NCI-H2029 treated with DMSO at 0.1 percent for 48 hours (cell line): ENCODE results near the gene PRKCA.
A peak's percentile ranks its signal among the peaks of the same experiment; 100 is the strongest.

Source experiments
- DNase-seq: peaks from one replicate; lab custom pipeline; 2025; lab: John Stamatoyannopoulos, UW

The PRKCA gene

DNA sequence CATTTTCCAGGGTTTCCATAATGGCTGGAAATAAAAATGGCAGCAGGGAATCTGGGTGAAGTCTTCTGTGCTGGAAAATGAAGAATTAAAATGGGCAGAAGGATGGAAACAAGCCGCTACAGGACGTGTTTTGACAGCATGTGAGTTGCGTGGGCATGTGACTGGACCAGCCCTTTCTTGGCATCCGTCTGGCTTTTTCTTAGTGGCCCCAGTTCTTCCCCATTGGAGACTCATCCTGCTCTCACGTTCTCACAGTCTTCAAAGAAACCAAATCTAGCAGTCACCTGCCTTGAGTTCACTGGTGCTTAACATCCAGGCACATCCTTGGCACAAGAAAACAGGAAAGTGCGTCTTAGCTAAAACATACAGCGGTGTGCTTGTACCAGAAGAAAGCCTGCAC is 352.4 kb downstream of the PRKCA start:
- DNase-seq, result no peak

GRCh38 chr17:66655461-66655860 is 353.0 kb downstream of the PRKCA start:
- DNase-seq, result no peak

DNA sequence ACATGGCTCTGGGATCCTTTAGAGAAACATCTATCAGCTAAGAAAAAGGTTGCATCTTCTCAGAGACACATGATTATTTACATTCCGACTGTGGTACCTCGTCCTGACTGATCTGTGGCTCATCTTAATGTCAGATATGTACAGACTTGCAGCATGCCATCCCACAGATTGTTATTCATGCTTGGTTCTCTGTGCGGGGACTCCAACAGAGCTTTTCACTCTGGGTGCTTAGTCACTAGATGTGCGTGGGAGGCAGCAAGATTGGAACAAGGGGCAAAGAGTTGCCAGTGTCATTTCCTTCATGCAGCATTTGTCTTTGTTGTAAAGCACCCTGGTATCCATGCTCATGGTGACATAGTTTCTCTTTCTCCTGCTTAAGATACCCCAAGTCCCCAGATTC is 353.4 kb downstream of the PRKCA start:
- no peak for DNase-seq

- no peak for DNase-seq
Measured at GRCh38 chr17:66661411-66662256, 359.2 kb downstream of the PRKCA start.

GRCh38 chr17:66662496-66662895 is 360.1 kb downstream of the PRKCA start:
- no peak for DNase-seq

DNA sequence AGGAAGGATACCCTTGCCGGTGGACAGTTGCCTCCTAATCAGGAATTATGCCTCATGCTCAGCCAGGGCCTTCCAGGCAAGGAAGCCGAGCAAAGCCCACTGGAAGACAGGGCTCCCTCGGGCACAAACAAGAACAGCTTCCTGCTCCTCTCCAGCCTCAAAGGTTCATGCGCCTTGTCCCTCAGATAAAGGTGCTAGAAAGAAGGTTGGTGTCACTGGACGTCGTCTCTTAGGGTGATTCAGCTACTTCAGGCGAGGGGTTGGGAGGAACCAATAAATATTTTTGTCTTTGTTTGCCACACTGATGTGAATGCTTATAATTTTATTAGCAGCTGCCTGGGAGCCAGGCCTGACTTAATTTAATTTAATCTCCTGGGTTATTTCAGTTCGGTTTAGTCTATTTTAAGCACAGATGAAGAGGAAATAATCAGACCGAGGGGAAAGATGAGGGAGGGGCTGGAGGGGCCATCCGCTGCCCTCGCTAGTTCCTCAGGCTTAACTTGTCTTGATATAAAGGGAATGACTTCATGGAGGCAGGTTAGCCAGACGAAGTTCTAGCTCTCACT is 360.7 kb downstream of the PRKCA start:
- DNase-seq, result no peak

DNA sequence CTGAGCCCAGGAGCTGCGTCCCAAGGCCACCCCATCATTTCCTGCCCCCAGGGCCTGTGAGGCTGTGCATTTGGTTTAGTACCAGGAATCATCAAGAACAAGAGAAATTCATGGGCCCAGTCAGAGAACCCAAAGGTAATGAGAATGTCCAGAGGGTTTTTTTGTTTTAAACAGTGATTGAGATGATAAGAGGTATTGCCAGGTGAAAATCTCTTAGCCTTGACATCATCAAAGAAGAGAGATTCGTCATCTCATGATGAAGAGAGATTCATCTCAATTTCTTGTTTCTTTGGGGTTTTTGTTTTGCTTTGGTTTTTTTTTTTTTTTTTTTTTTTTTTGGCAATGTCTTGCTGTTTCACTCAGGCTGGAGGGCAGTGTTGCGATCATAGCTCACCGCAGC is 361.9 kb downstream of the PRKCA start:
- no peak for DNase-seq

- DNase-seq, result no peak
Measured at GRCh38 chr17:66665194-66665593, 362.8 kb downstream of the PRKCA start.

DNA sequence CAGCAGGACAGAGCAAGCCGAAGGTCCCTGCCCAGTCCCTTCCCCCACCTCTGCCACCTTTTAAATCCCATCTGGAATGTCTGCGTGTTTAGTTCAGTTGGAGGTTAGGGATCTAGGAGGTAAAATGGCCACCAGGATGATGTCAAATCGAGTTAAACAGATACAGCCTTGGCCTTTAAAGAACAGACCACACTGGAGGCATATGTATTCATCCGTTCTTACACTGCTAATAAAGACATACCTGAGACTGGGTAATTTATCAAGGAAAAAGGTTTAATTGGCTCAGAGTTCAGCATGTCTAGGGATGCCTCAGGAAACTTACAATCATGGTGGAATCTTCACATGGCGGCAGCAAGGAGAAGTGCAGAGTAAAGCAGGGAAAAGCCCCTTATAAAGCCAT is 364.7 kb downstream of the PRKCA start:
- no peak for DNase-seq

GRCh38 chr17:66667491-66668030 is 365.1 kb downstream of the PRKCA start:
- no peak for DNase-seq

- DNase-seq, result no peak
Measured at GRCh38 chr17:66670206-66670605, 367.8 kb downstream of the PRKCA start.

DNA sequence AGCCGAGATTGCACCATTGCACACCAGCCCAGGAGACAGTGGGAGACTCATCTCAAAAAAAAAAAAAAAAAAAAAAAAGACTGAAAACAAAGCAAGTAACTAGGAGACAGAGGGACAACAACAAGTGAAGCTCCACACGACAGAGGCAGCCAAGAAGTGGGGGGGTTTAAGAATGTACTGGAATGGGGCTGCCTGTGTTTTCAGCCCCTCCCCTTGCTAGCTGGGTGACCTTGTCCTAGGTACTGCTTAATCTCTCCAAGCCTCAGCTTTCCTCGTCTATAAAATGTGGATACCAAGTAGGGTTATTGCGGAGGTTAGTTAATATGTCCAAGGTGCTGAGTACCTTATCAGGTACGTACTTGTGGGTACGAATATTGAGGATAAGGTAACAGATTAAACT is 368.7 kb downstream of the PRKCA start:
- DNase-seq, result no peak

GRCh38 chr17:66673668-66674276 is 371.4 kb downstream of the PRKCA start:
- DNase-seq, result peak; percentile 7

GRCh38 chr17:66675273-66675990 is 373.0 kb downstream of the PRKCA start:
- DNase-seq, result no peak

DNA sequence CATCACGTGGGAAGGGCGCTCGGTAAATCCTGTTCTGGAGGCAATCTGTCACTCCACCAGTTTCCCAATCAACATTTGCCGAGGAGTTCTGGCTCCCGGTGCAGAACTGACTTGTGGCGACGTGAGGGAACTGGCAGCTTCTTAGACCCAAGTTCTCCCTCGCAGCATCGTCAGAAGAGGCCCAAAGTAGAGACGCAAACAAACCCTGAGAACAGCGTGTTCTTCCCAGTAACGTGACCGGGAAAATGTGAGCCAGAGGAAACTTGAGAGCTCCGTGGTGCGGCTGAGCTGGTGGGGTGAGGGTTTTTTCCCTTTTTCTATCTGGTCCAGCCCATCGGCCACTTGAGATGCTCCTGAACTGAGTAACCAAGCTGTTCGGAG is 373.6 kb downstream of the PRKCA start:
- no peak for DNase-seq

DNA sequence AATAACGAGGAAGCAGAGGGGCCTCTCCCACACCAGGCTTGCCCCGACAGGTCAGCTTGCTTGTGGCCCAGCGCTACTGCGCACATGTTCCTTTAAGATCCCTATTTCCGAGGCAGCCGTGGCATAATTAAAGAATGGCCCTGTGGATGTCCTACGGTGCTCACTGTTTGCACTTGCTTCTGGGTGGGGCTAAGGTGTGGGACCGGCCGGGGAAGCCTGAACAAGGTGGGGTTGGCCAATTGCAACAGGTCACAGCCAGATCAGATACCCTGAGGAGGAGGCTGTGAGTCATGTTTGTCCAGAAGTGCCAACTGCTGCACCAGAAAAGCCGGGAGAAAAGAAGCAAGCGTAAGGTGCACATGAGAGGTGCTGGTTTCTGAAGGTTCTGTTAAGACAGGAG is 374.0 kb downstream of the PRKCA start:
- no peak for DNase-seq

GRCh38 chr17:66677201-66677981 is 375.0 kb downstream of the PRKCA start:
- no peak for DNase-seq

GRCh38 chr17:66678061-66678460 is 375.6 kb downstream of the PRKCA start:
- no peak for DNase-seq

DNA sequence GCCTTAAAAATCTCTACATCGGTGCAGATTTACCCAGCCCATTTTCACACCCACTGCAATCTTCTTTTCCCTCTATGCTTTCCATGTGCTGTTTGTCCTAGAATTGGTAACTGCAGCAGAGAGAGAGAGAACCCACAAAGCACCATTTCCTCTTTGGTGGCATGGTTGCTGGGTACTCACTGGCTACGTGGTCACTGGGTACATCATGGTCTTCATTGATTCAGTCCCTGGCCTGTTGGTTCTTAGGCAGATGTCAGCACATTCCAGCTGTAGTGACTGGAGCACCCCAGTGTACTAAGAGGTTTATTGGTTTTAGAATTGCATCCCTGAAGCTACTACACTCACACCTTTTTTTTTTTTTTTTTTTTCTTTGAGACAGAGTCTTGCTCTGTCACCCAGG is 376.4 kb downstream of the PRKCA start:
- no peak for DNase-seq

- no peak for DNase-seq
Measured at GRCh38 chr17:66679631-66680517, 377.5 kb downstream of the PRKCA start.

GRCh38 chr17:66682283-66682682 is 379.9 kb downstream of the PRKCA start:
- DNase-seq, result no peak
